Activated CD4-positive, alpha-beta T cell treated with anti-CD3 and anti-CD28 coated beads for 48 hours (primary cell): Measurements from ENCODE around the gene OTOP2.
A peak's percentile ranks its signal among the peaks of the same experiment; 100 is the strongest.
"Not testable (repeated sequence)": the region's sequence is repeated elsewhere in the genome, so short reads cannot be mapped to it uniquely, and the experiment has no call there.

Source experiments
- DNase-seq: peaks from one replicate; pipeline ENCODE4 v3.0.0-alpha.2; 2020

The OTOP2 gene

GRCh38 chr17:74901353-74902135, 22.5 kb upstream of the OTOP2 start:
- DNase-seq = no peak

GRCh38 chr17:74903034-74903433, 21.0 kb upstream of the OTOP2 start:
- DNase-seq = no peak

GRCh38 chr17:74903671-74904070, 20.4 kb upstream of the OTOP2 start:
- DNase-seq = no peak

- DNase-seq = peak; percentile 33
These were observed 19.2 kb upstream of the OTOP2 start for GRCh38 chr17:74904687-74905409.

- not testable (repeated sequence) for DNase-seq
These were observed 17.8 kb upstream of the OTOP2 start for GRCh38 chr17:74906214-74906793.

GRCh38 chr17:74907012-74907411, 17.1 kb upstream of the OTOP2 start:
- DNase-seq = no peak

- DNase-seq = not testable (repeated sequence)
These were observed 15.0 kb upstream of the OTOP2 start for GRCh38 chr17:74909097-74909496.

GRCh38 chr17:74911423-74911822, 12.7 kb upstream of the OTOP2 start:
- not testable (repeated sequence) for DNase-seq

GRCh38 chr17:74916136-74916850, 7.8 kb upstream of the OTOP2 start:
- DNase-seq = no peak

GRCh38 chr17:74916851-74917199, 7.2 kb upstream of the OTOP2 start:
- no peak for DNase-seq

GRCh38 chr17:74917430-74917829, 6.6 kb upstream of the OTOP2 start:
- no peak for DNase-seq

GRCh38 chr17:74918906-74919305, 5.2 kb upstream of the OTOP2 start:
- DNase-seq = no peak

- DNase-seq = peak; percentile 31
These were observed 4.4 kb upstream of the OTOP2 start for GRCh38 chr17:74919440-74920305.

- DNase-seq = no peak
These were observed 3.8 kb upstream of the OTOP2 start for GRCh38 chr17:74920306-74920620.

GRCh38 chr17:74920642-74921025, 3.4 kb upstream of the OTOP2 start:
- no peak for DNase-seq

- no peak for DNase-seq
These were observed 2.9 kb upstream of the OTOP2 start for GRCh38 chr17:74921026-74921681.

- DNase-seq = no peak
These were observed 2.3 kb upstream of the OTOP2 start for GRCh38 chr17:74921769-74922168.

GRCh38 chr17:74922172-74922571, 1.9 kb upstream of the OTOP2 start:
- no peak for DNase-seq

GRCh38 chr17:74922694-74923537, 1.2 kb upstream of the OTOP2 start, which contains the start of gene USH1G:
Gene USH1G (minus strand): TSS chr17:74923255. CDS start chr17:74923073, 182 bp downstream.
- no peak for DNase-seq

- DNase-seq = peak; percentile 83
These were observed 379 bp upstream of the OTOP2 start for GRCh38 chr17:74923538-74924249.
